Sigmoid colon (tissue), 4 donors: ENCODE measurements around the gene CEACAM20.
"Not testable (repeated sequence)": the region's sequence is repeated elsewhere in the genome, so short reads cannot be mapped to it uniquely, and the experiment has no call there.

Experiments used
- CTCF ChIP-seq, 4 experiments: fragments of 450-650 bp in 3 of 4; fragments of 200-600 bp in 1 of 4; IDR thresholded peaks; one replicate each; pipeline ENCODE4 v1.5.1; 2016 to 2019; ENCODE audit warnings: antibody characterized with exemption in 4 of 4, mild to moderate bottlenecking in 3 of 4, moderate library complexity in 2 of 4
- EP300 ChIP-seq, 4 donors: sonication (generic); formaldehyde crosslinking; IDR thresholded peaks; one replicate each; pipeline ENCODE4 v1.6.1; 2017; ENCODE audit warnings: antibody characterized with exemption in 4 of 4
- POLR2A ChIP-seq, 2 donors: fragments of 450-650 bp; IDR thresholded peaks; one replicate each; pipeline ENCODE4 v1.6.1; 2016; ENCODE audit warnings: antibody characterized with exemption in 2 of 2, mild to moderate bottlenecking in 2 of 2, moderate library complexity in 2 of 2
- POLR2AphosphoS5 ChIP-seq, 4 donors: sonication (generic); formaldehyde crosslinking; IDR thresholded peaks; one replicate each; pipeline ENCODE4 v1.6.1; 2017; ENCODE audit warnings: antibody characterized with exemption in 4 of 4

GRCh38 chr19:44563086-44563655 lies 33.7 kb upstream of the CEACAM20 start:
- not testable (repeated sequence) for TF ChIP-seq EP300, CTCF, POLR2A, POLR2AphosphoS5 (IDR thresholded peaks at IDR 0.05)
